IMR-90 (cell line): ENCODE data around the gene TIMM13. TPM values are rescaled to one million over a fixed set of nuclear protein-coding genes. Genes with fewer than 3 reads are reported as not detected.

Experiments used
- ATAC-seq: fragments of 200-7000 bp; cut with Tn5 transposase; 2 replicates; pipeline ENCODE4 v1.9.1; 2020; ENCODE audit warnings: low read depth, mild to moderate bottlenecking, moderate library complexity
- BruUV-seq: library from RNA; stranded (reverse); fragments of 400-500 nt; replicated peaks from 2 replicates; lab custom pipeline; 2021; lab: Mats Ljungman, UMichigan
- CTCF ChIA-PET: fragments of 300-600 bp; formaldehyde crosslinking; extraction: SDS; loops from one replicate; lab custom pipeline; 2021; ENCODE audit warnings: antibody characterized with exemption; lab: Yijun Ruan, JAX
- POLR2A ChIA-PET: fragments of 300-600 bp; sonication (Branson Sonifier 250); formaldehyde crosslinking; loops from one replicate; lab custom pipeline; 2022; ENCODE audit warnings: antibody characterized with exemption; ENCODE audit not compliant: unreplicated experiment; lab: Charles Lee
- DNase-seq: peaks from one replicate; pipeline ENCODE4 v3.0.0; 2013
- H2AFZ ChIP-seq: replicated peaks from 2 replicates; pipeline ENCODE3; 2013; ENCODE audit warnings: low read length, mild to moderate bottlenecking; ENCODE audit not compliant: poor library complexity
- H2AK5ac ChIP-seq: 2 replicates; pipeline ENCODE4 v1.6.1; 2013; ENCODE audit warnings: low read depth, low read length, inconsistent platforms
- H2AK9ac ChIP-seq: replicated peaks from 2 replicates; pipeline ENCODE3; 2013; ENCODE audit warnings: mild to moderate bottlenecking, low read depth, low read length, moderate library complexity; ENCODE audit not compliant: poor library complexity
- H2BK120ac ChIP-seq: 2 replicates; pipeline ENCODE4 v1.6.1; 2013; ENCODE audit warnings: low read depth, low read length, inconsistent platforms
- H2BK15ac ChIP-seq: 3 replicates; pipeline ENCODE4 v1.6.1; 2013; ENCODE audit warnings: low read depth, low read length, inconsistent platforms
- H2BK20ac ChIP-seq: 2 replicates; pipeline ENCODE4 v1.6.1; 2013; ENCODE audit warnings: low read depth, mild to moderate bottlenecking, inconsistent platforms, low read length, moderate library complexity
- H2BK5ac ChIP-seq: 2 replicates; pipeline ENCODE4 v1.6.1; 2013; ENCODE audit warnings: mild to moderate bottlenecking, low read depth, low read length, inconsistent platforms; ENCODE audit not compliant: poor library complexity, severe bottlenecking
- H3K14ac ChIP-seq: replicated peaks from 2 replicates; pipeline ENCODE4 v1.6.1; 2013; ENCODE audit warnings: low read depth, low read length, inconsistent platforms
- H3K18ac ChIP-seq: 2 replicates; pipeline ENCODE4 v1.6.1; 2013; ENCODE audit warnings: low read depth, low read length, control low read depth
- H3K23ac ChIP-seq: 2 replicates; pipeline ENCODE4 v1.6.1; 2013; ENCODE audit warnings: low read depth, low read length, inconsistent platforms
- H3K27ac ChIP-seq: 2 replicates; pipeline ENCODE4 v1.5.1; 2013; ENCODE audit warnings: mild to moderate bottlenecking, control low read depth, low read length; ENCODE audit not compliant: insufficient read depth
- H3K27me3 ChIP-seq: 2 replicates; pipeline ENCODE4 v1.6.1; 2013; ENCODE audit warnings: low read length; ENCODE audit not compliant: control insufficient read depth, insufficient read depth
- H3K36me3 ChIP-seq: 2 replicates; pipeline ENCODE4 v1.6.1; 2013; ENCODE audit warnings: low read length, mixed read lengths; ENCODE audit not compliant: control insufficient read depth, insufficient read depth
- H3K4ac ChIP-seq: 2 replicates; pipeline ENCODE4 v1.6.1; 2013; ENCODE audit warnings: low read depth, low read length, inconsistent platforms
- H3K4me1 ChIP-seq: 2 replicates; pipeline ENCODE4 v1.6.1; 2013; ENCODE audit warnings: low read length, mixed read lengths; ENCODE audit not compliant: control insufficient read depth, insufficient read depth
- H3K4me2 ChIP-seq: 2 replicates; pipeline ENCODE4 v1.6.1; 2013; ENCODE audit warnings: low read depth, mild to moderate bottlenecking, control low read depth, low read length, moderate library complexity
- H3K4me3 ChIP-seq: 2 replicates; pipeline ENCODE4 v1.5.1; 2013; ENCODE audit warnings: low read depth, mild to moderate bottlenecking, control low read depth, low read length, moderate library complexity; ENCODE audit not compliant: insufficient read depth
- H3K56ac ChIP-seq: 2 replicates; pipeline ENCODE4 v1.6.1; 2013; ENCODE audit warnings: low read length, inconsistent platforms; ENCODE audit not compliant: insufficient read depth; ENCODE audit errors: extremely low read depth
- H3K79me1 ChIP-seq, 2 experiments: 2 replicates each; pipeline ENCODE4 v1.6.1; 2013; ENCODE audit warnings: low read length in 2 of 2, inconsistent platforms in 1 of 2, low read depth in 1 of 2
- H3K9ac ChIP-seq: 2 replicates; pipeline ENCODE4 v1.6.1; 2013; ENCODE audit warnings: low read depth, low read length, control low read depth
- H3K9me1 ChIP-seq: 2 replicates; pipeline ENCODE4 v1.6.1; 2013; ENCODE audit warnings: low read length, inconsistent platforms; ENCODE audit not compliant: insufficient read depth
- H3K9me3 ChIP-seq: 2 replicates; pipeline ENCODE4 v1.6.1; 2013; ENCODE audit warnings: low read length; ENCODE audit not compliant: control insufficient read depth, insufficient read depth
- H4K20me1 ChIP-seq: 2 replicates; pipeline ENCODE4 v1.6.1; 2013; ENCODE audit warnings: low read length, inconsistent platforms; ENCODE audit not compliant: insufficient read depth
- H4K5ac ChIP-seq: 2 replicates; pipeline ENCODE4 v1.6.1; 2013; ENCODE audit warnings: mild to moderate bottlenecking, low read depth, low read length, control low read depth
- H4K8ac ChIP-seq, 2 experiments: 2 replicates each; pipeline ENCODE4 v1.6.1; 2013; ENCODE audit warnings: low read depth in 2 of 2, low read length in 2 of 2, control low read depth in 1 of 2, inconsistent platforms in 1 of 2
- H4K91ac ChIP-seq: 2 replicates; pipeline ENCODE4 v1.6.1; 2013; ENCODE audit warnings: low read depth, low read length, inconsistent platforms; ENCODE audit not compliant: insufficient read depth
- BHLHE40 ChIP-seq: fragments of 150-350 bp; IDR thresholded peaks from 2 replicates; pipeline ENCODE4 v1.6.1; 2016; ENCODE audit warnings: mild to moderate bottlenecking, low read depth, low read length
- CEBPB ChIP-seq: IDR thresholded peaks from 2 replicates; pipeline ENCODE4 v1.6.1; 2012; ENCODE audit warnings: low read depth, low read length, improper control_type of control experiment
- CHD1 ChIP-seq: IDR thresholded peaks from 2 replicates; pipeline ENCODE4 v1.6.1; 2012; ENCODE audit warnings: low read depth, low read length, improper control_type of control experiment
- CTCF ChIP-seq: conservative IDR thresholded peaks from 2 replicates; pipeline ENCODE4 v1.5.1; 2012; ENCODE audit warnings: mild to moderate bottlenecking, low read depth, low read length, improper control_type of control experiment
- ELK1 ChIP-seq: fragments of 150-350 bp; IDR thresholded peaks from 2 replicates; pipeline ENCODE4 v1.6.1; 2016; ENCODE audit warnings: low read depth, mild to moderate bottlenecking, low read length, moderate library complexity, borderline replicate concordance
- FOS ChIP-seq: fragments of 150-350 bp; IDR thresholded peaks from 2 replicates; pipeline ENCODE4 v1.6.1; 2016; ENCODE audit warnings: low read depth, low read length
- MAFK ChIP-seq: IDR thresholded peaks from 2 replicates; pipeline ENCODE4 v1.6.1; 2012; ENCODE audit warnings: low read depth, low read length, improper control_type of control experiment
- MAZ ChIP-seq: IDR thresholded peaks from 2 replicates; pipeline ENCODE4 v1.6.1; 2012; ENCODE audit warnings: low read depth, mild to moderate bottlenecking, low read length, improper control_type of control experiment, moderate library complexity, borderline replicate concordance
- MXI1 ChIP-seq: IDR thresholded peaks from 2 replicates; pipeline ENCODE4 v1.6.1; 2012; ENCODE audit warnings: low read depth, mild to moderate bottlenecking, low read length, moderate library complexity, borderline replicate concordance
- NFE2L2 ChIP-seq: fragments of 150-350 bp; IDR thresholded peaks from 2 replicates; pipeline ENCODE4 v1.6.1; 2016; ENCODE audit warnings: low read depth, mild to moderate bottlenecking, low read length
- POLR2A ChIP-seq: IDR thresholded peaks from 2 replicates; pipeline ENCODE4 v1.6.1; 2012; ENCODE audit warnings: mild to moderate bottlenecking, low read depth, low read length
- RAD21 ChIP-seq: IDR thresholded peaks from 2 replicates; pipeline ENCODE4 v1.6.1; 2012; ENCODE audit warnings: low read length, improper control_type of control experiment
- RCOR1 ChIP-seq: IDR thresholded peaks from 2 replicates; pipeline ENCODE4 v1.6.1; 2012; ENCODE audit warnings: mild to moderate bottlenecking, low read length, improper control_type of control experiment; ENCODE audit not compliant: insufficient replicate concordance
- RFX5 ChIP-seq: IDR thresholded peaks from 2 replicates; pipeline ENCODE4 v1.8.0; 2012; ENCODE audit warnings: low read depth, mild to moderate bottlenecking, low read length, moderate library complexity
- SMC3 ChIP-seq: fragments of 150-350 bp; IDR thresholded peaks from 2 replicates; pipeline ENCODE4 v1.6.1; 2016; ENCODE audit warnings: low read depth, mild to moderate bottlenecking, antibody characterized with exemption, low read length, moderate library complexity
- WGBS, 2 experiments: methylation state at CpG; one replicate each; pipeline versions ENCODE4 v1.1.5 to v1.1.7; 2013; ENCODE audit warnings: missing lambda C conversion rate in 2 of 2; ENCODE audit not compliant: insufficient read length in 1 of 2; ENCODE audit errors: extremely low coverage in 2 of 2; 5-methylcytosine and 5-hydroxymethylcytosine counted together
- dilution Hi-C: fragments of 300-500 bp; cut with HindIII; formaldehyde crosslinking; loops from one replicate; pipeline ENCODE4 v1.14.3; 2018; ENCODE audit warnings: low sequenced_read_pairs; ENCODE audit not compliant: unreplicated experiment
- in situ Hi-C: fragments of 300-500 bp; cut with MboI; formaldehyde crosslinking; loops from 3 replicates; pipeline ENCODE4 v1.14.3; 2019; ENCODE audit warnings: low sequenced_read_pairs, inconsistent platforms, mixed read lengths
- intact Hi-C: fragments of 100-400 bp; cut with micrococcal nuclease; formaldehyde crosslinking; loops from 2 replicates; pipeline ENCODE4 v1.10.0; 2022
- polyA plus RNA-seq, 3 experiments: library from polyadenylated mRNA; depleted of rRNA; stranded (reverse); fragments of >200 nt; gene quantifications; 2 replicates each; pipeline ENCODE4 v1.2.3, GENCODE V29; 2012; ENCODE audit warnings: low replicate concordance in 1 of 3
- total RNA-seq: library from RNA; depleted of rRNA; stranded (reverse); fragments of >200 nt; gene quantifications from 2 replicates; pipeline ENCODE4 v1.2.3, GENCODE V29; 2012
- TF ChIP-seq, protein P1 (sequence below): fragments of 150-350 bp; IDR thresholded peaks from 2 replicates; pipeline ENCODE4 v1.6.1; 2017; ENCODE audit warnings: mild to moderate bottlenecking, antibody characterized with exemption, low read length, low read depth

TIMM13 gene
- total and polyA plus RNA-seq, 2 of the 4 experiments (the other 2 are of a cell fraction), result 21.0 to 62.3 TPM

DNA sequence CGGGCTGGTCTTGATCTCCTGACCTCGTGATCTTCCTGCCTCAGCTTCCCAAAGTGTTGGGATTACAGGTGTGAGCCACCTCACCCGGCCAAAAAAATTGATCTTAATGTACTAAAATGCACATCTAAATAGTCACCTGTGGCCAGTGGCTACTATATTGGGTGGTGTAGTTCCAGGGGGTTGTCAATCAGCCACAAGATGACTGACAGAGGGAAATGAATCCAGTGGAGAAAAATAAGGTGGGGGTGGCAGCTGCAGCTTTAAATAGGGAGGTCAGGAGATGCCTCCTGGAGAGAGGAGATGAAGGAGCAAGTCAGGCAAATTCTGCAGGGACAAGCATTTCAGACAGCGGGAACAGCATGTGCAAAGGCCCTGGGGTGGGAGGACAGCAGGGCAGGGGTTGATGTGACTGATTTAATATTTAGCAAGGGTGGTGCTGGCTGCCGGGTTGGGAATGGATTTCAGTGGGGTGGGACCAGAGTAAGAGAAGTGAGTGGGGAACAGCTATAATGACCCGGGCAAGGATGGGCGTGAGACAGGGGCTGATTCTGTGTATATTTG, 18.0 kb downstream of the TIMM13 start:
- no peak overlapping the region for H3K23ac ChIP-seq
- in situ Hi-C loops (no loop called here), intact Hi-C loops (no loop called here), dilution Hi-C loops (no loop called here)
- no peak overlapping the region for H2BK15ac ChIP-seq
- ATAC-seq (no peak), DNase-seq (no peak)
- POLR2A ChIA-PET, result no interaction called here
- no peaks in the 10 kb centered on the region for H3K4me1 ChIP-seq
- no peak overlapping the region for H2AK5ac ChIP-seq
- no peak overlapping the region for H2AFZ ChIP-seq
- no peak overlapping the region for H2BK120ac ChIP-seq
- H3K27me3 ChIP-seq, result peaks cover 3% of the 10 kb centered on the region; the same call in 1 of the 2 replicates
- no peak overlapping the region for H3K27ac ChIP-seq
- CTCF ChIA-PET, result no interaction called here
- no peak overlapping the region for H3K14ac ChIP-seq
- no peak overlapping the region for H3K4me3 ChIP-seq
- H4K5ac ChIP-seq, result no peak overlapping the region
- no peaks in the 10 kb centered on the region for H3K79me1 ChIP-seq
- peak overlapping the region; percentile 16 for H2AK9ac ChIP-seq
- no peak overlapping the region for H4K91ac ChIP-seq
- H3K4ac ChIP-seq, result no peak overlapping the region
- no peak for TF ChIP-seq CHD1
- TF ChIP-seq BHLHE40, result no peak
- no peak for TF ChIP-seq NFE2L2
- TF ChIP-seq CEBPB, result no peak
- TF ChIP-seq, protein P1, sequence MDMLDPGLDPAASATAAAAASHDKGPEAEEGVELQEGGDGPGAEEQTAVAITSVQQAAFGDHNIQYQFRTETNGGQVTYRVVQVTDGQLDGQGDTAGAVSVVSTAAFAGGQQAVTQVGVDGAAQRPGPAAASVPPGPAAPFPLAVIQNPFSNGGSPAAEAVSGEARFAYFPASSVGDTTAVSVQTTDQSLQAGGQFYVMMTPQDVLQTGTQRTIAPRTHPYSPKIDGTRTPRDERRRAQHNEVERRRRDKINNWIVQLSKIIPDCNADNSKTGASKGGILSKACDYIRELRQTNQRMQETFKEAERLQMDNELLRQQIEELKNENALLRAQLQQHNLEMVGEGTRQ, result no peak
- TF ChIP-seq POLR2A, result no peak
- no peak for TF ChIP-seq MAFK
- no peak for TF ChIP-seq ELK1
- TF ChIP-seq RCOR1, result no peak
- no peak for TF ChIP-seq CTCF
- TF ChIP-seq FOS, result no peak
- no peak for TF ChIP-seq MAZ
- no peak for TF ChIP-seq RAD21
- TF ChIP-seq MXI1, result no peak
- no peak for TF ChIP-seq RFX5
- TF ChIP-seq SMC3, result no peak
- no peak overlapping the region for H3K18ac ChIP-seq
- no peak overlapping the region for H3K9ac ChIP-seq
- H3K9me1 ChIP-seq, result no peaks in the 10 kb centered on the region
- no TSS peak for BruUV-seq
- peaks cover 14% of the 10 kb centered on the region for H3K9me3 ChIP-seq
- no peak overlapping the region for H2BK20ac ChIP-seq
- H4K20me1 ChIP-seq, result no peaks in the 10 kb centered on the region
- no peak overlapping the region for H3K4me2 ChIP-seq
- no peaks in the 10 kb centered on the region for H3K36me3 ChIP-seq
- no peak overlapping the region for H4K8ac ChIP-seq
- 93% methylated on average over 4 of the region's 7 CpGs; no CpG with 5 or more reads in 1 of the 2 experiments for WGBS, 2 experiments
- no peak overlapping the region for H2BK5ac ChIP-seq
- no peak overlapping the region for H3K56ac ChIP-seq
